ENCODE data around the gene ZBTB16. TPM values are rescaled to one million over a fixed set of nuclear protein-coding genes. Genes with fewer than 3 reads are reported as not detected.
A peak's percentile ranks its signal among the peaks of the same experiment; 100 is the strongest.

The ZBTB16 gene
- total and polyA plus RNA-seq, 2 experiments from 2014 or later: 0.29 to 1.4 TPM

GRCh38 chr11:114106986-114107385 lies 47.5 kb downstream of the ZBTB16 start (continued):
- TF ChIP-seq JUNB (IDR thresholded peaks at IDR 0.05; ENCODE audit: unreplicated experiment) (no peak), ZNF331 (CRISPR knock-in tag; IDR thresholded peaks at IDR 0.05; ENCODE audit: low read depth) (no peak), EZH2phosphoT487 (IDR thresholded peaks at IDR 0.05; ENCODE audit: unreplicated experiment) (no peak), STAT1 (IDR thresholded peaks at IDR 0.05; ENCODE audit: unreplicated experiment) (no peak), EZH2 (IDR thresholded peaks at IDR 0.05; ENCODE audit: low read depth, unreplicated experiment) (no peak), CREB1 (CRISPR knock-in tag; IDR thresholded peaks at IDR 0.05; ENCODE audit: low read depth) (no peak), ETS1 (IDR thresholded peaks at IDR 0.05) (no peak), NANOG (IDR thresholded peaks at IDR 0.05; ENCODE audit: borderline replicate concordance) (no peak)

GRCh38 chr11:114108501-114109205 lies 49.1 kb downstream of the ZBTB16 start:
- no peaks in the 10 kb centered on the region for H3K9me3 Mint-ChIP-seq
- H3K27ac ChIP-seq (ENCODE audit: low read depth): no peak overlapping the region
- no peaks in the 10 kb centered on the region for H3K79me2 ChIP-seq (replicated peaks; ENCODE audit: insufficient read depth)
- H3K4me2 ChIP-seq: no peak overlapping the region
- H3F3A ChIP-seq (replicated peaks; ENCODE audit: low read depth): no peaks in the 10 kb centered on the region
- H3K36me3 Mint-ChIP-seq (ENCODE audit: low read depth): no peaks in the 10 kb centered on the region
- peak overlapping the region; percentile 47; the same call in 1 of the 2 replicates for H2AFZ ChIP-seq
- no peak for DNase-seq (ENCODE audit: low spot score)
- H3K27ac Mint-ChIP-seq: no peak overlapping the region
- H3K4me3 Mint-ChIP-seq: no peak overlapping the region
- no peak overlapping the region for H3K4me3 ChIP-seq
- peaks cover 7% of the 10 kb centered on the region; the same call in 1 of the 2 replicates for H3K4me1 ChIP-seq (ENCODE audit: insufficient read depth)
- no peaks in the 10 kb centered on the region for H3K27me3 ChIP-seq (ENCODE audit: insufficient read depth)
- no peaks in the 10 kb centered on the region for H3K9me2 ChIP-seq (ENCODE audit: insufficient read depth)
- peaks cover 2% of the 10 kb centered on the region for H3K27me3 Mint-ChIP-seq (ENCODE audit: insufficient read depth, low read depth, poor library complexity)
- peaks cover 32% of the 10 kb centered on the region for H3K4me1 Mint-ChIP-seq
- ATAC-seq: no peak
- H4K20me1 ChIP-seq (replicated peaks; ENCODE audit: insufficient read depth): no peaks in the 10 kb centered on the region
- H3K36me3 ChIP-seq (ENCODE audit: insufficient read depth): no peaks in the 10 kb centered on the region
- TF ChIP-seq POLR2AphosphoS5 (IDR thresholded peaks at IDR 0.05; ENCODE audit: low read depth) (no peak), CTCF (conservative IDR thresholded peaks at IDR 0.05; ENCODE audit: low read depth in 2 of 2) (no peak), EZH2phosphoT487 (IDR thresholded peaks at IDR 0.05; ENCODE audit: unreplicated experiment) (no peak), JUNB (IDR thresholded peaks at IDR 0.05; ENCODE audit: unreplicated experiment) (no peak), STAT1 (IDR thresholded peaks at IDR 0.05; ENCODE audit: unreplicated experiment) (no peak), CREB1 (CRISPR knock-in tag; IDR thresholded peaks at IDR 0.05; ENCODE audit: low read depth) (no peak), ETS1 (IDR thresholded peaks at IDR 0.05) (no peak), REST (IDR thresholded peaks at IDR 0.05; ENCODE audit: unreplicated experiment) (no peak), EZH2 (IDR thresholded peaks at IDR 0.05; ENCODE audit: low read depth, unreplicated experiment) (no peak), ZNF114 (CRISPR knock-in tag; IDR thresholded peaks at IDR 0.05) (no peak), NANOG (IDR thresholded peaks at IDR 0.05; ENCODE audit: borderline replicate concordance) (no peak), ZNF331 (CRISPR knock-in tag; IDR thresholded peaks at IDR 0.05; ENCODE audit: low read depth) (no peak)

All from GM23338 (cell line).